ENCODE measurements around the gene ATF6. TPM values are rescaled to one million over a fixed set of nuclear protein-coding genes. Genes with fewer than 3 reads are reported as not detected.
"Not testable (repeated sequence)": the region's sequence is repeated elsewhere in the genome, so short reads cannot be mapped to it uniquely, and the experiment has no call there.

Gene ATF6
- total and polyA plus RNA-seq, 8 donors: 2.2 to 29.5 (median 16.9) TPM

DNA sequence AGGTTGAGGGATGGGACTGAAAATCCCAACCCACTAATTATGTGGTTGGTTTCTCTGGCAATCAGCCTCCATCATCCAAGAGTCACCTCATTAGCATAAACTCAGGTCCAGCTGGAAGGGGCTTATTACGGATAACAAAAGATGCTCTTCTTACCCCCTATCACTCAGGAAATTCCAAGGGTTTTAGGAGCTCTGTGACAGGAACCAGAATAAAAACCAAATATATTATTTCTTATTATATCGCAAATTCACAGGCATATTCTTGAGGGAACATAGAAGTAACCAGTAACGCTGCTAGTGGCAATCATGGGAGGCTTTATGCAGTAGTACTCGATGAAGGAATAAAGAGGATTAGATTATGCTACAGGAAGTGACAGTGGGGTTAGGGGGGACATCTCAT is 59.7 kb downstream of the ATF6 start:
- TF ChIP-seq, protein P1, sequence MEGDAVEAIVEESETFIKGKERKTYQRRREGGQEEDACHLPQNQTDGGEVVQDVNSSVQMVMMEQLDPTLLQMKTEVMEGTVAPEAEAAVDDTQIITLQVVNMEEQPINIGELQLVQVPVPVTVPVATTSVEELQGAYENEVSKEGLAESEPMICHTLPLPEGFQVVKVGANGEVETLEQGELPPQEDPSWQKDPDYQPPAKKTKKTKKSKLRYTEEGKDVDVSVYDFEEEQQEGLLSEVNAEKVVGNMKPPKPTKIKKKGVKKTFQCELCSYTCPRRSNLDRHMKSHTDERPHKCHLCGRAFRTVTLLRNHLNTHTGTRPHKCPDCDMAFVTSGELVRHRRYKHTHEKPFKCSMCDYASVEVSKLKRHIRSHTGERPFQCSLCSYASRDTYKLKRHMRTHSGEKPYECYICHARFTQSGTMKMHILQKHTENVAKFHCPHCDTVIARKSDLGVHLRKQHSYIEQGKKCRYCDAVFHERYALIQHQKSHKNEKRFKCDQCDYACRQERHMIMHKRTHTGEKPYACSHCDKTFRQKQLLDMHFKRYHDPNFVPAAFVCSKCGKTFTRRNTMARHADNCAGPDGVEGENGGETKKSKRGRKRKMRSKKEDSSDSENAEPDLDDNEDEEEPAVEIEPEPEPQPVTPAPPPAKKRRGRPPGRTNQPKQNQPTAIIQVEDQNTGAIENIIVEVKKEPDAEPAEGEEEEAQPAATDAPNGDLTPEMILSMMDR (IDR thresholded peaks at IDR 0.05): no peak
- 94 to 97% methylated on average over 4 of the region's 4 CpGs for WGBS, 2 donors
- H3K9me3 ChIP-seq: no peaks in the 10 kb centered on the region
- H3K27me3 ChIP-seq: no peaks in the 10 kb centered on the region
- H3K27ac ChIP-seq: no peak overlapping the region
- ATAC-seq (no peak), DNase-seq (no peak), FAIRE-seq (no peak)
- no peaks in the 10 kb centered on the region for H3K4me1 ChIP-seq
- no peak overlapping the region for H3K4me3 ChIP-seq
- H3K36me3 ChIP-seq: peaks cover 0 to 8% (median 7%) of the 10 kb centered on the region in 3 donors
- intact Hi-C loops (cut with DNase I): no loop called here

DNA sequence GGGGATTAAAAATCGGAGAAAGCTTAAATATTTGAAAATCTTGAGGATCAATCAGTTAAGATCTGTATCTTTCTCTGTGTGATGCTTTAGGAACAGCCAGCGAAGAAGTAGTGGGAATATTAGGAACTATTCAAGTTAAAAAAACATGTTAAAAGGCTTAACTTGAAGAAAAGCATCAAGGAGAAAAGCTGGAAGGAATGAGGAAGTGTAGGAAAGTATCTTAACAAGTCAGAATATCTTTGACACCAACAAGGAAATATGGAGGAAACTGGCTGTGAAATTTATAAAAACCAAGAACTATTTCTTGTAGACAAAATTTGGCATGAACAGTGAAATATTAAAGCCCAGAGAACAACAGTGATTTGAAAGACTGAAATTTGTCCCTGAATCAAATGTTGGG is 60.4 kb downstream of the ATF6 start:
- H3K4me1 ChIP-seq: no peaks in the 10 kb centered on the region
- TF ChIP-seq, protein P1 (IDR thresholded peaks at IDR 0.05): no peak
- no peaks in the 10 kb centered on the region for H3K9me3 ChIP-seq
- H3K27ac ChIP-seq: no peak overlapping the region
- no peak for FAIRE-seq
- intact Hi-C loops (cut with DNase I): no loop called here
- no peaks in the 10 kb centered on the region for H3K27me3 ChIP-seq
- no peak overlapping the region for H3K4me3 ChIP-seq
- DNase-seq: no peak
- 86 to 91% methylated on average over 2 of the region's 2 CpGs for WGBS, 2 donors
- peaks cover 0 to 7% (median 2%) of the 10 kb centered on the region in 3 donors for H3K36me3 ChIP-seq
- no peak for ATAC-seq

DNA sequence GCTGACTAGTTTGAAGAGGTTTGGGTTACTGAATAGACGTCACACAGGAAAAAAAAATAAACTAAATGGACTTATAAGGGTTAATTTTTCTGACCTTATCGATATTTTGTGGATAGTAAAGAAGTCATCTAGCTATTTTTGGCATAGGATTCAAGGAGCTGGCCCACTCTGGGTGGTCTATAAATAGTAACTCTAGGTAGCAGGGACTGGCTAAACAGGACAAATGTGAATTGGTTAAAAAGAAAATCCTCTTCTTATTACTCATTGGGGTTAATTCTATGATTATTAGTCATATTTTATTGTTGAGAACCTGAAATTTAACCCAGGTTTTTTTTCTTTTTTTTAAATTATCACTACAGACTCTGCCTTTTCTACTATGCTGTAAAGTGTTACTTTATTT is 61.7 kb downstream of the ATF6 start:
- Histone ChIP-seq H3K4me3 (no peak overlapping the region), H3K9me3 (no peaks in the 10 kb centered on the region), H3K36me3 (peaks cover 0 to 4% (median 0%) of the 10 kb centered on the region in 3 donors), H3K27me3 (no peaks in the 10 kb centered on the region), H3K4me1 (no peaks in the 10 kb centered on the region), H3K27ac (no peak overlapping the region)
- ATAC-seq: no peak
- no peak for DNase-seq
- TF ChIP-seq, protein P1 (IDR thresholded peaks at IDR 0.05): no peak
- FAIRE-seq: no peak
- intact Hi-C loops (cut with DNase I): no loop called here
- 68 to 73% methylated on average over 2 of the region's 2 CpGs for WGBS, 2 donors

DNA sequence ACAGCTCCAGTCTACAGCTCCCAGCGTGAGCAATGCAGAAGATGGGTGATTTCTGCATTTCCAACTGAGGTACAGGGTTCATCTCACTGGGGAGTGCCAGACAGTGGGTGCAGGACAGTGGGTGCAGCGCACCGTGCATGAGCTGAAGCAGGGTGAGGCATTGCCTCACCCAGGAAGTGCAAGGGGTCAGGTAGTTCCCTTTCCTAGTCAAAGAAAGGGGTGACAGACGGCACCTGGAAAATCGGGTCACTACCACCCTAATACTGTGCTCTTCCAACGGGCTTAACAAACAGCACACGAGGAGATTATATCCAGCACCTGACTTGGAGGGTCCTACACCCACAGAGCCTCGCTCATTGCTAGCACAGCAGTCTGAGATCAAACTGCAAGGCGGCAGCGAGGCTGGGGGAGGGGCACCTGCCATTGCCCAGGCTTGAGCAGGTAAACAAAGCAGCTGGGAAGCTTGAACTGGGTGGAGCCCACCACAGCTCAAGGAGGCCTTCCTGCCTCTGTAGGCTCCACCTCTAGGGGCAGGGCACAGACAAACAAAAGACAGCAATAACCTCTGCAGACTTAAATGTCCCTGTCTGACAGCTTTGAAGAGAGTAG is 66.3 kb downstream of the ATF6 start:
- ATAC-seq; H3K36me3 ChIP-seq; H3K4me3 ChIP-seq; H3K27me3 ChIP-seq; DNase-seq; intact Hi-C loops (cut with DNase I); FAIRE-seq; H3K4me1 ChIP-seq; H3K27ac ChIP-seq; H3K9me3 ChIP-seq: not testable (repeated sequence)
- 97 to 98% methylated on average over 10 of the region's 10 CpGs for WGBS, 2 donors

DNA sequence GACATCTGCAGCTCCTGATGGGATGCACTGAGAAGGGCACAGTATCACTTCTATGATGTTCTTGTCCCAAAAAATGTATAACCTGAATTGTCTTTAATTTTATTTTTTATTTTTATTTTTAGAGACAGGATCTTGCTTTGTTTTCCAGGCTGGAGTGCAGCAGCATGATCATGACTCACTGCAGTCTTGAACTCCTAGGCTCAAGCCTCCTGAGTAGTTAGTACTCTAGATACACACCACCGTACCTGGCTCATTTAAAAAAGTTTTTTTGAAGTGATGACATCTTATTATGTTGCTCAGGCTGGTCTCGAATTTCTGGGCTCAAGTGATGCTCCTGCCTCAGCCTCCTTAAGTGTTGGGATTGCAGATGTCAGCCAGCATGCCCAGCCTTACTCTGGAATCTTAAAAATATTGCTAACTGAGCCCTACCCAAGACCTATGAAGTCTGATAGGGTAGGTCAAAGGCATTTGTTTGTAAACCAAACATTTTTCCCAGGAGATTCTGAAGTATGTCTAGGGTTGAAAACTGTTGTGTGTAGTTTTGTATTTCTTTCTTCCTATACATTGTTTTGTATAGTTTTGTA is 68.9 kb downstream of the ATF6 start:
- TF ChIP-seq, protein P1 (IDR thresholded peaks at IDR 0.05): no peak
- no peak for ATAC-seq
- H3K27ac ChIP-seq: no peak overlapping the region
- no peak for DNase-seq
- intact Hi-C loops (cut with DNase I): no loop called here
- no peaks in the 10 kb centered on the region for H3K36me3 ChIP-seq
- no peaks in the 10 kb centered on the region for H3K9me3 ChIP-seq
- no peaks in the 10 kb centered on the region for H3K4me1 ChIP-seq
- no peak overlapping the region for H3K4me3 ChIP-seq
- no peak for FAIRE-seq
- no peaks in the 10 kb centered on the region for H3K27me3 ChIP-seq
- WGBS, 2 donors: 86 to 90% methylated on average over 2 of the region's 2 CpGs
